Retinal pigment epithelial cell (primary cell): ENCODE measurements around the gene PDE8A.
"Not testable (repeated sequence)": the region's sequence is repeated elsewhere in the genome, so short reads cannot be mapped to it uniquely, and the experiment has no call there.

Experiments used
- DNase-seq: peaks from one replicate; pipeline ENCODE4 v3.0.0-alpha.2; 2010; ENCODE audit warnings: low read depth
- H3K4me3 ChIP-seq: 2 replicates; pipeline ENCODE4 v1.5.1; 2011; ENCODE audit warnings: mild to moderate bottlenecking, low read length, control low read depth, moderate library complexity
- TF ChIP-seq, protein P1 (sequence below): conservative IDR thresholded peaks from 2 replicates; pipeline ENCODE4 v1.5.1; 2011; ENCODE audit warnings: low read depth, low read length, control low read depth, inconsistent platforms

The PDE8A gene

DNA sequence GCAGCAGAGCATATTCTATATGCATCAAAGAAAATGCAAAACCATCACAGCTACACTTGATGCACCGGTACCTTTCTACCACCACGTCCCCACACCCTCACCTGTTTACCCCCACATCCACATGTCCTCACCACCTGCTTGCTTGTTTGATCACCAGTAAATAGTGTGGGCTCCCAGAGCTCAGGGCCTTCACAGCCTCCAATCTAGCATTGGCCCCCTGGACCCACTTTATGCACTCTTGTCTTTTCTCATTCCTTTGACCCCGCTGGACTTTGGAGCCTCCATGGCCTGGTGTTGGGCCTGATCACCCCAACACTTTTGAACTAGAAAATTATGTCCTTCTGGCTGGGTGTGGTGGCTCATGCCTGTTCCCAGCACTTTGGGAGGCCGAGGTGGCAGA lies 190.1 kb downstream of the PDE8A start:
- DNase-seq, result no peak
- TF ChIP-seq, protein P1, sequence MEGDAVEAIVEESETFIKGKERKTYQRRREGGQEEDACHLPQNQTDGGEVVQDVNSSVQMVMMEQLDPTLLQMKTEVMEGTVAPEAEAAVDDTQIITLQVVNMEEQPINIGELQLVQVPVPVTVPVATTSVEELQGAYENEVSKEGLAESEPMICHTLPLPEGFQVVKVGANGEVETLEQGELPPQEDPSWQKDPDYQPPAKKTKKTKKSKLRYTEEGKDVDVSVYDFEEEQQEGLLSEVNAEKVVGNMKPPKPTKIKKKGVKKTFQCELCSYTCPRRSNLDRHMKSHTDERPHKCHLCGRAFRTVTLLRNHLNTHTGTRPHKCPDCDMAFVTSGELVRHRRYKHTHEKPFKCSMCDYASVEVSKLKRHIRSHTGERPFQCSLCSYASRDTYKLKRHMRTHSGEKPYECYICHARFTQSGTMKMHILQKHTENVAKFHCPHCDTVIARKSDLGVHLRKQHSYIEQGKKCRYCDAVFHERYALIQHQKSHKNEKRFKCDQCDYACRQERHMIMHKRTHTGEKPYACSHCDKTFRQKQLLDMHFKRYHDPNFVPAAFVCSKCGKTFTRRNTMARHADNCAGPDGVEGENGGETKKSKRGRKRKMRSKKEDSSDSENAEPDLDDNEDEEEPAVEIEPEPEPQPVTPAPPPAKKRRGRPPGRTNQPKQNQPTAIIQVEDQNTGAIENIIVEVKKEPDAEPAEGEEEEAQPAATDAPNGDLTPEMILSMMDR, result no peak
- H3K4me3 ChIP-seq, result no peak overlapping the region

DNA sequence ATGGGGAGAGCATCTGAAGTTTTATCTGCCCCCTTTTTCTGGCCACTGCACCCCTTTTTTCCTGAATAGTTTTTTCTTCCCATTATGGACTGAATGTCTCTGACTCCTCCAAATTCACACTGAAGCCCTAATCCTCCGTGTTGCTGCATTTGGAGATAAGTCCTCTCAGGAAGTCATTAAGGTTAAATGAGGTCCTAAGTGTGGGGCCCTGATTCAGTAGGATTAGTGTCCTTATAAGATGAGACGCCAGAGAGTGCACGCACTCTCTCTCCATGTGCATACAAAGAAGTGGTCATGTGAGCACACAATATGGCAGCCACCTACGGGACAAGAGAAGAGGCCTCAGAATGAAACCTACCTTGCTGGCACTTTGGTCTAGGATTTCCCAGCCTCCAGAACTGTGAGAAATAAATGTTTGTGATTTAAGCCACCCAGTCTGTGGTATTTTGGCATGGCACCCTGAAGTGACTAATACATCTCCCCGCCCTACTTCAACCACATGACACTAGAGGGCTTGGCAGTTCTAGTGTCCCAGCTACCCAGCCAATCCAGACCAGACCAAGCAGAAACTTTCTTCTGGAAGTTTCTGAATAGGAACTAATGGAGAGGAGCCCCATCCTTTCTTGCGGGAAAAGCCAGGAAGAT lies 191.3 kb downstream of the PDE8A start:
- TF ChIP-seq, protein P1, result no peak
- H3K4me3 ChIP-seq, result no peak overlapping the region
- DNase-seq, result no peak

DNA sequence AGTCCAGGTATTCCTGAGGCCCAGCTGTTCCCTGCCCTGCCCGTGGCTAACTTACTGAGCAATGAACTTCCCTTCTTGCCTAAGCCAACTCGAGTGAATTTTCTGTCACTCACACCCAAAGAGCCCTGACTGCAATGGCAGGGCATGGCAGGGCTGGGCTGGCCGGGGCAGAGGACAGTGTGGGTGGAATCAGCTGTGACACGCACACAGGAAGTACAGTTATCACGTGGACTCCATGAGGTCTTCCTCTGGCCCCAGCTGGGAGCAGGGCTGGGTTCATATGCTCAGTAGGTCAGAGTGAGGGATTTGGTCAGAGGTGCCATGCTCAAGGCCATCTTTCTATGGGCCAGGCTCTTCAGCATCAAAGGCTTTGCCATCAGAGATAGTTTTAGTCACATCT lies 192.0 kb downstream of the PDE8A start:
- H3K4me3 ChIP-seq, DNase-seq: not testable (repeated sequence)

DNA sequence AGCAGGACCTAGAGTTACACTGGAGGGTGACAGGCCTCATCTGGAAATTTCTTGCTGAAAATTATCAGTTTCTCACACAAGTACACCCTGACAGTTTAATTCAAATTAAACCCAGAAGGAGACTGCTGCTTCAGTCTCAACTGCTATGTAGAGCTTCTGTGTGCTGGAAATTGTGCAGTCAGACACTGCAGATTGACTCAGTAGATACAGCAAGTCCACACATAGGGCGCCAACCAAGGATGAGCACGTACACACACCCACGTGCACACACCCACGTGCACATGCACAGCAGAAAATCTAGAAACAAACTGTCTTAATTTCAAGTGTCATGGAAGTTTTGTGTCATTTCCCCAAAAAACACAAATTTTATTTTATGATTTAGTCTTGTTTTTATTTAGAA lies 192.9 kb downstream of the PDE8A start:
- TF ChIP-seq, protein P1, result no peak
- no peak overlapping the region for H3K4me3 ChIP-seq
- no peak for DNase-seq

DNA sequence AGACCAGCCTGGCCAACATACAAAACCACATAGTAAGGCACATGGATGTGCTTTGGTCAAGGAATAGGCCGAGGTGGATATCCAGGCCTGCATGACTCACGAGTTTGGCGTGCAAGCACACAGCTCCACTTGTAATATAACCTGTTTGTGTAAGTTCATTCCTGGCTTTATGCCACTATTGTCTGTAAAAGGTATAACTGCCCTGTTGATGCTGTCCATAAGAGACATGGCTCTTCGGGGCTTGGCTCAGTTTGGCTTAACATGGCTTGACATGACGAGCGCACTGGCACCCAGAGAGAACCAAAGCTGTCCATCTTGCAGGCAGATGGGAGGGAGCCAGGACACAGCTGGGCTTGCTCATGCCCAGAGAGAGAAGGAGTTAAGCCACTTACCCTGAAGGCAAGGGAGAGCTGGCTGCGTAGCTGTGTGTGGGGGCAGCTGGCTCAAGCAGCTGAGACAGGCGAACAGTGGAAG lies 195.4 kb downstream of the PDE8A start:
- DNase-seq, result peak; percentile 78
- H3K4me3 ChIP-seq, result not testable (repeated sequence)

DNA sequence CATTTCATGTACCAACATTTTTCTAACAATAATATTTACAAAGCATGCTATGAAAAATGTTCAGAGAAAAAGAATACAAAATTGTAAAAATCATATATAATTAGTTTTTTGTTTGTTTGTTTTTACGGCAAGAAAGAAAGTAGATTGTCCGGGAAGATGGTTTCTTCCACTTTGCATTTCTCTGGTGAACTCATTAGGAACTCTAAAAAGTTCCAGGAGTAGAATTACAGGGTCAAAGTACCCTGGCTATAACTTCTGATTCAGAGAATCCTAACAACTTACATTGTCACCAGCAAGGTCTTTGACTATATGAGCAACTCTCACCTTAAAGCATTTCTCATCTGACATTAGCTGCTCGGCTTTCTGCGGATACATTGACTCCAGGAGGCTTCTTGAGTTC lies 196.7 kb downstream of the PDE8A start:
- TF ChIP-seq, protein P1, result no peak
- DNase-seq, result no peak

DNA sequence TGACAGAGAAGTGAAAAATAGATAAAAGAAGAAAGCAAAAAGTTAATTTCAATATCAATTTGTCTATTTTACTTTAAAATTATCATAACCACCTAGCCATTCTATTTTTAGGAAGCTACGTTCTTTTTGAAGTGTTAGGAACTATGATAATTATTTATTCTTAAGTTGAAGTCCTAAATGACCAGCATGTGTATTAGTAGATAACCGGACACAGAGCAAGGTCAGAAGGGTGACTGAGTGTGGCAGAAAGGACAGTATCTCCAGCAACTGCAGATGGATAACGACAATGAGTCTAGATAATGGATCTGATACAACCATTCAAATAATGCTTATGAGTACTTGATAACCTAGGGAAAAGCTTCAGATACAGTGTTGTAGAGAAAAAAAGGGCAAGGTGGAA lies 198.0 kb downstream of the PDE8A start:
- TF ChIP-seq, protein P1, result no peak
- DNase-seq, result no peak
- H3K4me3 ChIP-seq, result no peak overlapping the region

More for the DNA sequence above, 196.7 kb downstream of the PDE8A start:
- no peak overlapping the region for H3K4me3 ChIP-seq

DNA sequence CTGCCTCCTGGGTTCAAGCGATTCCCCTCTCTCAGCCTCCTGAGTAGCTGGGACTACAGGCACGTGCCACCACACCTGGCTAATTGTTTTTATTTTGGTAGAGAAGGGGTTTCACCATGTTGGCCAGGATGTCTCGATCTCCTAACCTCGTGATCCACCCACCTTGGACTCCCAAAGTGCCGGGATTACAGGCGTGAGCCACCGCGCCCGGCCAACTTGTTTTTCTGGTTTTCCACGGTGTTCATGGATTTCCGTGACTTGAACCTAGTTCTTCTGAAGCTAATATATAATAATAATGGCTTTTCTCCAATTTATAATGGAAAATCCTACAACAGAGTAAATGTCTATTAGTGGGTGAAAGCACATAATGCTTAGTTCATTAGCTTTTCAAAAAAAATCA lies 203.7 kb downstream of the PDE8A start:
- not testable (repeated sequence) for H3K4me3 ChIP-seq, DNase-seq

DNA sequence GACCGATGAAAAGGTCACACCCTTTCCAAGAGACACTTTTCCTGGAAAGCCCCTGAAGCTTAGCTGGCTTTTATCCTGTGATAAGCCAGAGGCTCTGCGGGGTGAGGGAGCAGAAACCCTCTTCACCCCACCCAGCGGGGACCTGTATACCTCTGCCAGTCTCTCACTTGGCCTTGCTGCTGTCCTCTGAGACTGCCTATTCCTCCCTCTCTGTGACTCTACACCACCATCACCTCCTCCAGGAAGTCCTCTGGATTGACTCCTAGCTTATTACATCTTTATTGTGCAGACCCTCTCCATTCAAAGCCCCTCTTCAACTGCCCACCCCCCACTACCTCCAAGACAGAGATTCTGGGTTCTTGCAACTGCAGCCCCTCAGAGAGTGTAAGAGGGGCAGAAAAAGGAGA lies 206.5 kb downstream of the PDE8A start:
- DNase-seq, H3K4me3 ChIP-seq: not testable (repeated sequence)
